Midbrain (tissue), 1 donor: Measurements from ENCODE around the gene BEST1.
"Not testable (repeated sequence)": the region's sequence is repeated elsewhere in the genome, so short reads cannot be mapped to it uniquely, and the experiment has no call there.

Source experiments
- DNase-seq: peaks from one replicate; lab custom pipeline; 2025; lab: John Stamatoyannopoulos, UW

Gene BEST1

DNA sequence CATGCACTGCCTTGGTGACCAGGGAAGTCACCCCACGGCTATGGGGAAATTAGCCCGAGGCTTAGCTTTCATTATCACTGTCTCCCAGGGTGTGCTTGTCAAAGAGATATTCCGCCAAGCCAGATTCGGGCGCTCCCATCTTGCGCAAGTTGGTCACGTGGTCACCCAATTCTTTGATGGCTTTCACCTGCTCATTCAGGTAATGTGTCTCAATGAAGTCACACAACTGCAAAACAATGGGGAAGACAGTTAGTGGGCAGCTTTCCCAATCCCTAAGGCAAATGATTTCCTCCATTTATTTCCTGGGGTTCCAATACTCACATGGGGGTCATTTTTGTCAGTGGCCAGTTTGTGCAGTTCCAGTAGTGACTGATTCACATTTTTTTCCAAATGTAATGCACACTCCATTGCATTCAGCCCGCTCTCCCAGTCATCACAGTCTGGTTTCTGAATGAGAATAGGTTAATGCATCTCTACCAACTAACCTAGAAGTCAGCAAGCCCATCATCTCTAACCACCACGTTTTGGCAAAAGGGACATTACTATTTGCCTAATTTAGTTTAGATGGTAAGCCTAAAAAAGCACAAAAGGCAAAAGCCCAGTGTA lies 14.6 kb downstream of the BEST1 start:
- DNase-seq = not testable (repeated sequence)

- DNase-seq = no peak
Measured at GRCh38 chr11:61966734-61967115, 16.6 kb downstream of the BEST1 start.

DNA sequence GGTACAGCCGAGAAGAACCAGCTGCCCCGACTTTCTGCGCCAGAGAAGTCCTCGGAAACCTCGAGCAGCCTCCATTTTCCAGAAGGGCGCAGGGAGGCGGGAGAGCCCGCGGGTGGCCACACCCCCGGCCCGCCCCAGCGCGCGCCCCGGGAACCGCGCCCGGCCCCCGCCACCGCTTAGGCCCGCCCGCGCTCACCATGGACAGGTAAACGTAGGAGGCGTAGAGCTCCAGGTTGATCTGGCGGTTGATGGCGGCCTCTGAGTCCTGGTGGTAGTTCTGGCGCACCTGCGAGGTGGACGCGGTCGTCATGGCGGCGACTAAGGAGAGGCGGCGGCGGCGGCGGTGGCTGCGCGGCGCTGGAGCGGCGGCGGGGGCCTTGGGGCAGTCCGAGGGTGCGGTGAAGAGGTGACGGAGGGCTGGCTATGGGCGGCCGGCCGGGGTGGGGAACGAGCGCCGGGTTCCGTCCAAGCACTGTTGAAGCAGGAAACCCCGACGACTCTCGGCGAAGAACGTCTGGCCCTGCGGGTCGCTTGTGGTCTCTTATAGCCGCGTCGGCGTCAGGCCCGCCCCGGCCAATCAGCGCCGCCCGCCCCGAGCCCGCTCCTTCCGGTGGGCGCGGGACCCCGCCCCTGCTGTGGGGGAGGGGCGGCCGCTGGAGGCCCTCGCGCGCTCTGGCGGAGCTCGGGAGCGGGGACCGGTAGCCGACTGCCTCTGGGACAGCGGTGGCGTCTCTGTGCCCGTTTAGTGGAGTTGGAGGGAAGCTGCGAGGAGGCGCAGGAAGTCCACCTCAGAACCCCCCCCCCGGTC lies 17.2 kb downstream of the BEST1 start, which contains the start of gene FTH1:
Gene FTH1, minus strand, starts transcription at position 519 of the 808 bp plus-strand sequence. Its CDS starts 209 bp downstream, at position 310.
- DNase-seq = peak; percentile 95

- DNase-seq = peak; percentile 69
Measured at GRCh38 chr11:61967924-61968757, 18.0 kb downstream of the BEST1 start.

DNA sequence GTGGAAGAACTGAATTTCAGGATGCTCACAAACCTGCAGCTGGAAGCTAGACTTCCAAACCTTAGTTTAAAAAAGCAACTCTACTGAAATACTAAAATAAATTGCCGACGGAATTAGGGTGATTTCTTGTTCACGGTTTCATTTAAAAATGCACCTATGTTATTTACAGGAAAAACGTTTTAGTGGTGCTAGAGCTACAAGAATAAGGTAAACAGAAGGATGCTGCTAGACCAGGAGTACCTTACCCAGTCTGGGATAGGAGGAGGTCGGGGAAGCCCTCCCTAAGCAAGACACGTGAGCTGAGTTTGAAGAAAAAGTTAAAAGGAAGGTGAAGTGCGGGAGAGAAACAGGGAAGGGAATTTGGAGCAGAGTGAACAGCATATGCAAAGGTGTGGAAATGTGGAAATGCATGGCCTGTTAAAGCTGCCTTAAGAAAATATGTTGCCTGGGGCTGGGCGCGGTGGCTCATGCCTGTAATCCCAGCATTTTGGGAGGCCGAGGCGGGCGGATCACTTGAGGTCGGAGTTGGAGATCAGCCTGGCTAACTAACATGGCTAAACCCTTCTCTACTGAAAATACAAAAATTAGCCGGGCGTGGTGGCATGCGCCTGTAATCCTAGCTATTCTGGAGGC lies 18.7 kb downstream of the BEST1 start:
- DNase-seq = no peak

DNA sequence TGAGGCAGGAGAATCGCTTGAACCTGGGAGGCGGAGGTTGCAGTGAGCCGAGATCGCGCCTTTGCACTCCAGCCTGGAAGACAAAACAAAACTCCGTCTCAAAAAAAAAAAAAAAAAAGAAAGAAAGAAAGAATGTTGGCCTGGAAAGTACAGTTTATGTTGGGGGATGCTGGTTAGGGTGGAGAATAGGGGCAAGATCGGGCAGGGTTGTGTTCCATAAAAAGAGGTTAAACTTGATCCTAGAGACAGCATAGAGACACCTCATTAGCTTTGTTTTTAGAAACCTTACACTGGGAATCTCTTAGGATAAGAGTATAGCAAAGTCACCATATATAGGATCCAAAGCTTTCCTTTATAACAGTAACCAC lies 19.2 kb downstream of the BEST1 start:
- DNase-seq = no peak

DNA sequence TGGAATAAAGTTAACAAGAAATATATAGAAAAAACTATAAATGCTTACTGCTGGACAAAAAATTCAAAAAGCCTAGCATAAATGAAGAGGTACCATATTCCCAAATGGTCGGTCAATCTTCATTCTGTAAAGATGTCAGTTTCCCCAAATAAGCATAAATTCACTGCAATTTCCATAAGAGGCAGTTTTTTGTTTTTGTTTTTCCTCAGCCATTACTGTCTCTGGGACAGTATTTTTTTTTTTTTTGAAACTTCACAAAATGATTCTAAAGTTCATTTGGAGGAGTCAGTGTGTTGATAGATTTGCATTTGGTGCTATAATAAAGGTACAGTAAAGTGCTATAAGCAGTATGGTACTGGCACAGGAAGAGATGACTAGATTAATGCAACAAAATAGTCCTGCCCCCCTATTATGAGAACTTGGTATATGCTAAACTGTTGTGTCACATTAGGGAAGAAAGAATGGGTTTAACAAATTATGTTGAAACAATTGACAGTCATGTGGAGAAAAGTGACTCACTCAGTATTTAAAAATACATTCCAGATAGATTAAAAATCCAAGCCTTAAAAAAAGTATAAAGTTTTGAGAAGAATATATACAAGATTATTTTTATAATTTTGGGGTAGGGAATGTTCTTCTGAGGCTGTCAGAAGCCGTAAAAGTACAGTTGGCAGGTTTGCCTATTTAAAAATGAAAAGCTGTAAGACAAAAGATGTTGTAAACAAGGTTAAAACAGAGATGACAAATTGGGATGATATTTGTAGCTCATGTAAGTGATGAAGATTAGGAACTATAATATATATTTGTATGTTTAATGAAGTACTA lies 19.9 kb downstream of the BEST1 start:
- DNase-seq = no peak

GRCh38 chr11:61971248-61972111 lies 21.3 kb downstream of the BEST1 start:
- peak; percentile 94 for DNase-seq

DNA sequence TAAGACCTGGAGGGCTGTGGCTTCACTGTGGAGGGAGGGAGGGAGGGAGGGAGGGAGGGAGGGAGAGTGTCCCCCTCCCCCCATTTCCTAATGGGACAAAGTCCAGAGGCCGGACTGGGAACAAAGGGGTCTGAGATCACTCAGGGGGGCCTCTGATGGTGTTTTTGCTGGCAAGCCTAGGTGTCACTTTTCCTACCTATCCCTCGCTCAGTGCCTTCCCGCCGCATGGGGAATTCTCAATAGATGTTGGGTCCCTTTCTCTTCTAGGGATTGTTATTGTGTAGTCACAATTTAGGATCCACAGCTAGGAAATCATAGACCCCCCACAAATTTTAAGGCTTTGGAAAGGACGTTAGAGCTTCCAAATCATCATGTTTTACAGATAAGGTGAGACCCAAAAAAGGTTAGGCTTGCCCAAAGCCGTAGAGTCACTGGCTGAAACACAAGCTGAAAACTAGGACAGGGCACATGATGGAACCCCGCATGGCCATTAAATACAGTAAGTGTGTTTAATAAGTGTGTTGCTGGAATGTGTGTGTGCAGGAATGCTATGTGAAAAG lies 22.0 kb downstream of the BEST1 start:
- DNase-seq = no peak

- no peak for DNase-seq
Measured at GRCh38 chr11:61972672-61973475, 22.7 kb downstream of the BEST1 start.

DNA sequence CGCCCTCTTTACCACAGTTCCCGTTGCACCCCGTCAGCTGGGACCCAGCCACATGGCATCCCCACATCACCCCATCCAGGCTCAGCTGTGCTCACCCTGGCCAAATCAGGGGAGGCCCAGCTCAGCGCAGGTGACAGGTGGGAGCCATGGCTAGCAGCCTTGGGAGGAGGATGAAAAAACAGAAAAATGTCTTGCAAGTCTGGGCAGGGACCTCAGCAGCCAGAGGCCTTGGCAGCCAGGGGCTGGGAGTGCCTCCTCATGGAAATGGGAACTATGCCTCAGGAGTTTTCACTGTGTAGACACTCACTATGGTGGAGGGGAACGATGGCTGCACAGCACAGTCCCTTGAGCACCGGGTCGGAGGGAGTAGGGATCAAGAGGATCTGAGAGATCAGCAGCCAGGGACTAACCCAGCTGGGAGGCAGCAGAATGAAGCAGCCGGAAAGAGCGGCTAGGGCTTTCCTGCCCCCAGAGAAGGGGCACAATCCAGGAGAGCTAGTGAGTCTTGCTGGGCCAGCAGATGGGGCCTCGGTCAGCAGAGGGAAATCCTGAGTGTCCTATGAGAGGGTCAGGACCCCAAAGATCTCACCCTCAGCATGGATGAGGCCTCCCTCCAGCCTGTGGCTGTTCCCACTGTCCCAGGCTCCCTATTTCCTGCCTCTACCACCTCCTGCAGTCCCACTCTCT lies 23.5 kb downstream of the BEST1 start:
- no peak for DNase-seq

DNA sequence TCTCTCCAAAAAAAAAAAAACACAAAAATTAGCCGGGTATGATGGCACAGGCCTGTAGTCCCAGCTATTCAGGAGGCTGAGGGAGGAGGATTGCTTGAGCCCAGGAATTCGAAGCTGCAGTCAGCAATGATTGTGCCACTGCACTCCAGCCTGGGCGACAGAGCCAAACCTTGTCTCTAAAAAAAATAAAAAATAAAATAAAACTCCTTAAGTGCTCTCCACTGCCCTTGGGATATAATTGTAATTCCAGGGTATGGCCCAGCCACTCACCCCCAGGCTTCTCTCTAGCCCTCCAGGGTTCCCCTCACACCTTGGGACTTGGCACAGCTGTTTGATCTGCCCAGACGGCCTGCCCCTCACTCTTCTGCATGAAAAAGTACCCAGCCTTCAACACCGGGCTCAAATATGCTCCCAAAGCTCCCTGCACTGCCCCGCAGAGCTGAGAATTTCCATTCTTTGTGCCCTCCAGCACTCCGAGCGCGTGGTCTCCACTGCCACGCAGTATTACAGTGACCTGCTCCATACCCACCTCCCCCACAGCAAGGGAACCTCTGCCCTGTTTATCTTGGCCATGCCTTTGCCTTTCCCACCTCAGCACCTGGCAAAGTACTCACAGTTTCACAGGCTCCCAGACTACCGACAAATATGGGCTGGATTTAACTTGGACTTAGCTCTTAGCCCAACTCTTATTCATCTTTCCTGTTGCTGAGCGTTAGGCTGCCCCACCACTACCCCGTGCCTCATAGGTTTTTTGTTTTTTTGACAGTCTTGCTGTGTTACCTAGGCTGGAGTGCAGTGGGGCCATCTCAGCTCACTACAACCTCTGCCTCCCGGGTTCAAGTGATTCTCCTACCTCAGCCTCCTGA lies 24.8 kb downstream of the BEST1 start:
- no peak for DNase-seq

GRCh38 chr11:61975638-61976419 lies 25.7 kb downstream of the BEST1 start:
- DNase-seq = no peak

- no peak for DNase-seq
Measured at GRCh38 chr11:61976420-61976800, 26.3 kb downstream of the BEST1 start.

DNA sequence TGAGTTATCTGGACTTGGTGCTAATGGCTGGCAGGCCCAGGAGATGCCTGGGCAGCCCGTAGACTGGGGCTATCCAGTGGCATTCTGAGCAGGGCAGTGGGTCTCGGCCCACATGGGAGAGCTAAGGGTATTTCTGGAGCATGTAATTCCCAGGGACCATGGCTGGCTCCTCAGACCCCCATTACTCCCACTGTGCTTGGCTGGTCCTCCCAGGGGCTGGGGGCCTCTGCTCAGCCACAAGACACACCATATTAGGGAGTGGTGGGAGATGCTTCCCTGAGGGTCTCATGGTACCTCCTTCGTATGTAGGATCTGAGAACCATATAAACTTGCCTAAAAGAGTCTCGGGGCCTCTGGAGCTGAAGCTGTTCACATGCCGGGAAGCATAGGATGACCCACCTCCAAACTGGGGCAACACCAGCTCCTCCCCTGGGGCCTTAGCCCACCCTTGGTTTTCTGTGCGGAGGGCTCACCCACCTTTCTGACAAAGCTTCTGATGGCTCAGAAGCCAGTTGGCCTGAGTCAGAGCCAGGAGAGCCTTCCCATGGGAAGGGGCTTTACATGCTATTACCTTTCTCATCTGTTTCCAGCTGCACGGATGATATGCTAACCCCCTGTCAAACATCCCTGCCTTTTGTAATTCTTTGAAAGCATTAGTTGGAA lies 26.8 kb downstream of the BEST1 start:
- DNase-seq = no peak
